HepG2 (cell line): Measurements from ENCODE around the gene EPSTI1. TPM values are rescaled to one million over a fixed set of nuclear protein-coding genes. Genes with fewer than 3 reads are reported as not detected.

Experiments
- ESRRA ChIP-seq: sonication (generic); formaldehyde crosslinking; IDR thresholded peaks from 2 replicates; pipeline ENCODE4 v1.5.1; 2020; ENCODE audit warnings: mild to moderate bottlenecking, low read depth, missing genetic modification reagents
- HDAC2 ChIP-seq: sonication (generic); formaldehyde crosslinking; IDR thresholded peaks from 2 replicates; pipeline ENCODE4 v1.4.0; 2020; ENCODE audit warnings: missing genetic modification reagents
- KAT7 ChIP-seq: IDR thresholded peaks from 2 replicates; pipeline ENCODE4 v1.6.1; 2018; ENCODE audit warnings: borderline replicate concordance, missing compliant biosample characterization
- MEF2D ChIP-seq: sonication (generic); formaldehyde crosslinking; IDR thresholded peaks from 2 replicates; pipeline ENCODE4 v1.5.1; 2020; ENCODE audit warnings: mild to moderate bottlenecking, missing genetic modification reagents
- PAX8 ChIP-seq: sonication (generic); formaldehyde crosslinking; IDR thresholded peaks from 2 replicates; pipeline ENCODE4 v1.8.0; 2022; ENCODE audit warnings: mild to moderate bottlenecking, missing genetic modification reagents, borderline replicate concordance
- PHF8 ChIP-seq: sonication (generic); formaldehyde crosslinking; IDR thresholded peaks from 2 replicates; pipeline ENCODE4 v1.5.0; 2020; ENCODE audit warnings: missing genetic modification reagents
- RBFOX2 ChIP-seq: fragments of 200-400 bp; formaldehyde crosslinking; IDR thresholded peaks from 2 replicates; pipeline ENCODE4 v1.6.1; 2017; ENCODE audit warnings: low read depth, mild to moderate bottlenecking, low read length
- RFX3 ChIP-seq: IDR thresholded peaks from 2 replicates; pipeline ENCODE4 v1.6.1; 2016; ENCODE audit warnings: missing biosample characterization, missing genetic modification reagents
- RXRB ChIP-seq: IDR thresholded peaks from 2 replicates; pipeline ENCODE4 v1.6.1; 2016; ENCODE audit warnings: borderline replicate concordance, missing genetic modification reagents, missing compliant biosample characterization
- SP5 ChIP-seq: IDR thresholded peaks from 2 replicates; pipeline ENCODE4 v1.6.1; 2016; ENCODE audit warnings: low read depth, borderline replicate concordance
- XRCC5 ChIP-seq: fragments of 200-400 bp; formaldehyde crosslinking; optimal IDR thresholded peaks from 2 replicates; pipeline ENCODE3; 2017; ENCODE audit warnings: mild to moderate bottlenecking, low read length
- ZBTB7B ChIP-seq: sonication (generic); formaldehyde crosslinking; IDR thresholded peaks from 2 replicates; pipeline ENCODE4 v1.4.0; 2020; ENCODE audit warnings: missing genetic modification reagents
- ZFX ChIP-seq: sonication (generic); formaldehyde crosslinking; IDR thresholded peaks from 2 replicates; pipeline ENCODE4 v1.4.0; 2020; ENCODE audit warnings: mild to moderate bottlenecking, low read depth, missing genetic modification reagents, moderate library complexity
- ZFY ChIP-seq: sonication (generic); formaldehyde crosslinking; IDR thresholded peaks from 2 replicates; pipeline ENCODE4 v1.4.0; 2020; ENCODE audit warnings: missing genetic modification reagents
- ZIK1 ChIP-seq: sonication (generic); formaldehyde crosslinking; IDR thresholded peaks from 2 replicates; pipeline ENCODE4 v1.5.0; 2020; ENCODE audit warnings: mild to moderate bottlenecking, low read depth, missing genetic modification reagents, borderline replicate concordance
- ZKSCAN5 ChIP-seq: sonication (generic); formaldehyde crosslinking; IDR thresholded peaks from 2 replicates; pipeline ENCODE4 v1.5.1; 2020; ENCODE audit warnings: mild to moderate bottlenecking, missing genetic modification reagents
- ZNF296 ChIP-seq: sonication (generic); formaldehyde crosslinking; conservative IDR thresholded peaks from 2 replicates; pipeline ENCODE4 v1.5.0; 2020; ENCODE audit warnings: mild to moderate bottlenecking, missing genetic modification reagents
- ZNF441 ChIP-seq: sonication (generic); formaldehyde crosslinking; IDR thresholded peaks from 2 replicates; pipeline ENCODE4 v1.7.0; 2021; ENCODE audit warnings: missing genetic modification reagents, borderline replicate concordance
- ZNF451 ChIP-seq: sonication (generic); formaldehyde crosslinking; IDR thresholded peaks from 2 replicates; pipeline ENCODE4 v1.5.0; 2020; ENCODE audit warnings: mild to moderate bottlenecking, missing genetic modification reagents
- ZNF510 ChIP-seq: sonication (generic); formaldehyde crosslinking; IDR thresholded peaks from 2 replicates; pipeline ENCODE4 v1.4.0; 2020; ENCODE audit warnings: low read depth, mild to moderate bottlenecking, missing genetic modification reagents
- ZNF556 ChIP-seq: sonication (generic); formaldehyde crosslinking; IDR thresholded peaks from 2 replicates; pipeline ENCODE4 v1.4.0; 2020; ENCODE audit warnings: mild to moderate bottlenecking, missing genetic modification reagents, borderline replicate concordance
- ZNF776 ChIP-seq: sonication (generic); formaldehyde crosslinking; IDR thresholded peaks from 2 replicates; pipeline ENCODE4 v1.4.0; 2020; ENCODE audit warnings: mild to moderate bottlenecking, missing genetic modification reagents
- ZSCAN31 ChIP-seq: sonication (generic); formaldehyde crosslinking; IDR thresholded peaks from 2 replicates; pipeline ENCODE4 v1.5.0; 2020; ENCODE audit warnings: low read depth, mild to moderate bottlenecking, missing genetic modification reagents
- polyA plus RNA-seq, 8 experiments: library from polyadenylated mRNA; depleted of rRNA in 3 of 8; stranded (reverse) in 7 of 8; unstranded in 1 of 8; fragments of >200 nt; fragmentation: Illumina TruSeq in 4 of 8; extraction: Trizol in 4 of 8; gene quantifications; 2 replicates each; pipeline versions ENCODE4 v1.2.1 to v1.2.3, GENCODE V29; 2011 to 2016; ENCODE audit warnings: low read depth in 4 of 8, missing spikeins in 1 of 8, mixed read lengths in 1 of 8; ENCODE audit not compliant: insufficient read depth in 1 of 8
- total RNA-seq, 5 experiments: library from RNA; depleted of rRNA; stranded (reverse); fragments of >200 nt; fragmentation: Illumina TruSeq; extraction: Trizol; gene quantifications; 2 replicates each; pipeline ENCODE4 v1.2.3, GENCODE V29; 2016; ENCODE audit warnings: low read depth in 1 of 5
- TF ChIP-seq, protein P1 (sequence below): sonication (generic); formaldehyde crosslinking; IDR thresholded peaks from 2 replicates; pipeline ENCODE4 v1.4.0; 2020; ENCODE audit warnings: missing genetic modification reagents
- TF ChIP-seq, protein P2 (sequence below): sonication (generic); formaldehyde crosslinking; IDR thresholded peaks from 2 replicates; pipeline ENCODE4 v1.4.0; 2020; ENCODE audit warnings: missing genetic modification reagents
- TF ChIP-seq, protein P3 (sequence below): sonication (generic); formaldehyde crosslinking; IDR thresholded peaks from 2 replicates; pipeline ENCODE4 v1.4.0; 2020; ENCODE audit warnings: missing genetic modification reagents
- TF ChIP-seq, protein P4 (sequence below): sonication (generic); formaldehyde crosslinking; IDR thresholded peaks from 2 replicates; pipeline ENCODE4 v1.4.0; 2020; ENCODE audit warnings: mild to moderate bottlenecking, missing genetic modification reagents
- TF ChIP-seq, protein P5 (sequence below): IDR thresholded peaks from 2 replicates; pipeline ENCODE4 v1.6.1; 2018; ENCODE audit warnings: missing genetic modification reagents

Gene EPSTI1
- total and polyA plus RNA-seq, 2 of the 13 experiments (the other 11 are each of a cell fraction or from before 2014, with no cell fraction given), result 0.03 TPM; not detected in 1

DNA sequence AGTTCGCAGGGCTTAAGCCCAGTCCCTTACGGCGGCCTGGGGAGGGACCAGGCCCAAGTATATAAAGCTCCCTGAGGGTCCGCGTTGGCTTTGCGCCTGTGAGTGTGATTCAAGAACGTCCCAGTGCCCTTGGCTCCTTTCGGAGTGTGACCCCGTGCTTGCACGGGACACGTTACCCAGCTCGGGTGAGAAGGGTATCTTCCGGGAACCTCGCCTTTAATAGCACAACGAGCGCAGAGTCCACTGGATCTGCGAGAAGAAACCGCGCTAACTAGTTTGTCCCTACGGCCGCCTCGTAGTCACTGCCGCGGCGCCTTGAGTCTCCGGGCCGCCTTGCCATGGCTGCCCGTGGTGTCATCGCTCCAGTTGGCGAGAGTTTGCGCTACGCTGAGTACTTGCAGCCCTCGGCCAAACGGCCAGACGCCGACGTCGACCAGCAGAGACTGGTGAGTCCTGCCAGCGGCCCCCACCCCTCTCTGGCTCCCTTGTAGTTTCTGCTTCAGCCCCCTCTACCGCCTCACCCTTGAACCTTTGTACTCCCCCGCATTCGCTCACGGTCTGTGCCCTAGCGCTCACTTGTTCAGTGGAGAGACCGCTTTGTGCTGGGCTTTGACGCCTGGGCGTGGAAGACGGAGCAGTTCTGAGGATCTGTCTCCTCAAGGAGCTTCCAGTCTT is 31.4 kb upstream of the EPSTI1 start, which contains the start of gene DNAJC15 (continued):
- TF ChIP-seq, protein P1, sequence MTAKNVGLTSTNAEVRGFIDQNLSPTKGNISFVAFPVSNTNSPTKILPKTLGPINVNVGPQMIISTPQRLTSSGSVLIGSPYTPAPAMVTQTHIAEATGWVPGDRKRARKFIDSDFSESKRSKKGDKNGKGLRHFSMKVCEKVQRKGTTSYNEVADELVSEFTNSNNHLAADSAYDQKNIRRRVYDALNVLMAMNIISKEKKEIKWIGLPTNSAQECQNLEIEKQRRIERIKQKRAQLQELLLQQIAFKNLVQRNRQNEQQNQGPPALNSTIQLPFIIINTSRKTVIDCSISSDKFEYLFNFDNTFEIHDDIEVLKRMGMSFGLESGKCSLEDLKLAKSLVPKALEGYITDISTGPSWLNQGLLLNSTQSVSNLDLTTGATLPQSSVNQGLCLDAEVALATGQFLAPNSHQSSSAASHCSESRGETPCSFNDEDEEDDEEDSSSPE (CRISPR knock-in tag), result peak; percentile 76
- TF ChIP-seq RXRB (CRISPR knock-in tag), result peak; percentile 35; the same call in 1 of the 2 replicates
- TF ChIP-seq RFX3 (CRISPR knock-in tag), result no peak
- peak; percentile 71 for TF ChIP-seq ZBTB7B
- TF ChIP-seq ZIK1 (CRISPR knock-in tag), result peak; percentile 61; the same call in 1 of the 2 replicates
- peak; percentile 26; the same call in 1 of the 2 replicates for TF ChIP-seq SP5
- TF ChIP-seq KAT7 (CRISPR knock-in tag), result peak; percentile 27
- TF ChIP-seq, protein P2, sequence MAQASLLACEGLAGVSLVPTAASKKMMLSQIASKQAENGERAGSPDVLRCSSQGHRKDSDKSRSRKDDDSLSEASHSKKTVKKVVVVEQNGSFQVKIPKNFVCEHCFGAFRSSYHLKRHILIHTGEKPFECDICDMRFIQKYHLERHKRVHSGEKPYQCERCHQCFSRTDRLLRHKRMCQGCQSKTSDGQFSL (CRISPR knock-in tag), result peak; percentile 64; the same call in 1 of the 2 replicates
- TF ChIP-seq, protein P3, sequence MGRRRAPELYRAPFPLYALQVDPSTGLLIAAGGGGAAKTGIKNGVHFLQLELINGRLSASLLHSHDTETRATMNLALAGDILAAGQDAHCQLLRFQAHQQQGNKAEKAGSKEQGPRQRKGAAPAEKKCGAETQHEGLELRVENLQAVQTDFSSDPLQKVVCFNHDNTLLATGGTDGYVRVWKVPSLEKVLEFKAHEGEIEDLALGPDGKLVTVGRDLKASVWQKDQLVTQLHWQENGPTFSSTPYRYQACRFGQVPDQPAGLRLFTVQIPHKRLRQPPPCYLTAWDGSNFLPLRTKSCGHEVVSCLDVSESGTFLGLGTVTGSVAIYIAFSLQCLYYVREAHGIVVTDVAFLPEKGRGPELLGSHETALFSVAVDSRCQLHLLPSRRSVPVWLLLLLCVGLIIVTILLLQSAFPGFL (CRISPR knock-in tag), result no peak
- TF ChIP-seq ZNF556, result peak; percentile 79
- 0 out of 2 replicates have a peak, but pooled peaks have one; percentile 55 for TF ChIP-seq ZNF451
- TF ChIP-seq PHF8 (CRISPR knock-in tag), result peak; percentile 88
- peak; percentile 88 for TF ChIP-seq RBFOX2
- no peak for TF ChIP-seq ZNF776 (CRISPR knock-in tag)
- 0 out of 2 replicates have a peak, but pooled peaks have one; percentile 64 for TF ChIP-seq ZNF510 (CRISPR knock-in tag)
- TF ChIP-seq MEF2D (CRISPR knock-in tag), result peak; percentile 56
- peak; percentile 79 for TF ChIP-seq ZFY (CRISPR knock-in tag)
- 0 out of 2 replicates have a peak, but pooled peaks have one; percentile 47 for TF ChIP-seq PAX8 (CRISPR knock-in tag)
- TF ChIP-seq ZNF441 (CRISPR knock-in tag), result 0 out of 2 replicates have a peak, but pooled peaks have one; percentile 28
- no peak for TF ChIP-seq ZNF296 (CRISPR knock-in tag)
- peak; percentile 66 for TF ChIP-seq ZSCAN31 (CRISPR knock-in tag)
- TF ChIP-seq ZKSCAN5 (CRISPR knock-in tag), result peak; percentile 45; the same call in 1 of the 2 replicates
- peak; percentile 76; the same call in 1 of the 2 replicates for TF ChIP-seq ESRRA (CRISPR knock-in tag)
- peak; percentile 80 for TF ChIP-seq XRCC5
- TF ChIP-seq, protein P4, sequence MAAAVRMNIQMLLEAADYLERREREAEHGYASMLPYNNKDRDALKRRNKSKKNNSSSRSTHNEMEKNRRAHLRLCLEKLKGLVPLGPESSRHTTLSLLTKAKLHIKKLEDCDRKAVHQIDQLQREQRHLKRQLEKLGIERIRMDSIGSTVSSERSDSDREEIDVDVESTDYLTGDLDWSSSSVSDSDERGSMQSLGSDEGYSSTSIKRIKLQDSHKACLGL, result no peak
- TF ChIP-seq, protein P5, sequence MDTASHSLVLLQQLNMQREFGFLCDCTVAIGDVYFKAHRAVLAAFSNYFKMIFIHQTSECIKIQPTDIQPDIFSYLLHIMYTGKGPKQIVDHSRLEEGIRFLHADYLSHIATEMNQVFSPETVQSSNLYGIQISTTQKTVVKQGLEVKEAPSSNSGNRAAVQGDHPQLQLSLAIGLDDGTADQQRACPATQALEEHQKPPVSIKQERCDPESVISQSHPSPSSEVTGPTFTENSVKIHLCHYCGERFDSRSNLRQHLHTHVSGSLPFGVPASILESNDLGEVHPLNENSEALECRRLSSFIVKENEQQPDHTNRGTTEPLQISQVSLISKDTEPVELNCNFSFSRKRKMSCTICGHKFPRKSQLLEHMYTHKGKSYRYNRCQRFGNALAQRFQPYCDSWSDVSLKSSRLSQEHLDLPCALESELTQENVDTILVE (CRISPR knock-in tag), result 0 out of 2 replicates have a peak, but pooled peaks have one; percentile 53
- peak; percentile 74 for TF ChIP-seq HDAC2 (CRISPR knock-in tag)
- TF ChIP-seq ZFX (CRISPR knock-in tag), result peak; percentile 76
